HL-60 (cell line): ENCODE measurements around the gene GABRE.

Source experiments
- DNase-seq, 2 experiments: peaks; one replicate each; pipeline ENCODE4 v3.0.0-alpha.2; 2010 to 2020; ENCODE audit warnings: low read depth in 1 of 2, low spot score in 1 of 2
- H3K27ac ChIP-seq: fragments of 250-450 bp; sonication (Bioruptor Pico); replicated peaks from 2 replicates; pipeline ENCODE4 v1.5.1; 2020; ENCODE audit warnings: mild to moderate bottlenecking, moderate library complexity
- H3K27me3 ChIP-seq: fragments of 250-450 bp; sonication (Bioruptor Pico); 2 replicates; pipeline ENCODE4 v1.5.1; 2021; ENCODE audit warnings: mild to moderate bottlenecking, moderate library complexity; ENCODE audit not compliant: insufficient read depth, poor library complexity, severe bottlenecking
- H3K4me3 ChIP-seq: replicated peaks from 2 replicates; pipeline ENCODE4 v1.5.1; 2011; ENCODE audit warnings: mild to moderate bottlenecking, control low read depth, low read length; ENCODE audit not compliant: insufficient read depth
- GABPA ChIP-seq: IDR thresholded peaks from 2 replicates; pipeline ENCODE4 v1.6.1; 2012; ENCODE audit warnings: low read depth
- POLR2AphosphoS5 ChIP-seq: IDR thresholded peaks from 2 replicates; pipeline ENCODE4 v1.6.1; 2012; ENCODE audit warnings: low read depth
- SPI1 ChIP-seq: IDR thresholded peaks from 2 replicates; pipeline ENCODE4 v1.6.1; 2012; ENCODE audit warnings: low read depth, mild to moderate bottlenecking, borderline replicate concordance
- TF ChIP-seq, protein P1 (sequence below): IDR thresholded peaks from 2 replicates; pipeline ENCODE4 v1.6.1; 2012; ENCODE audit warnings: low read depth; ENCODE audit not compliant: insufficient replicate concordance
- TF ChIP-seq, protein P2 (sequence below): IDR thresholded peaks from one replicate; pipeline ENCODE4 v1.5.1; 2011; ENCODE audit warnings: low read length, control low read depth, inconsistent platforms; ENCODE audit not compliant: insufficient read depth

Gene GABRE

DNA sequence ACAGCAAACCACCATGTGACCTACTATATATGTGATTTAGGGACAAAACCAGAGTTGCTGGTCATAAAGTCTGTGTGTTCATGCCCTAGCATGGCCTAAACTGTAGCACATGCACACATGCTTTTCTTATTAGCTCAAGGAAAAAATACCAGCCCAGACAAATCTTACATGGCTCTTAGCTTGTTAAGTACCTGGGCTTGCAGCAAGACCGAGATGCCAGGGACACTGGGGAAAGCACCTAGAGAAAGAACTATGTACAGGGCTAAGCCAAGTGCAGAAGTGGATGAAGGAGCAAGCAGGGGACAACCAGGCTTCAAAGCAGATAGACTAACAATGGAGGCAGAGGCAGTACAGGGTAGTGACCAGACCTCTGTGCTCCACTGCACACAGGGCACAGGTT, 3.4 kb upstream of the GABRE start:
- Histone ChIP-seq H3K4me3 (no peak overlapping the region), H3K27ac (no peak overlapping the region), H3K27me3 (peaks cover 5% of the 10 kb centered on the region)
- TF ChIP-seq POLR2AphosphoS5 (no peak), SPI1 (no peak), GABPA (no peak)
- TF ChIP-seq, protein P1, sequence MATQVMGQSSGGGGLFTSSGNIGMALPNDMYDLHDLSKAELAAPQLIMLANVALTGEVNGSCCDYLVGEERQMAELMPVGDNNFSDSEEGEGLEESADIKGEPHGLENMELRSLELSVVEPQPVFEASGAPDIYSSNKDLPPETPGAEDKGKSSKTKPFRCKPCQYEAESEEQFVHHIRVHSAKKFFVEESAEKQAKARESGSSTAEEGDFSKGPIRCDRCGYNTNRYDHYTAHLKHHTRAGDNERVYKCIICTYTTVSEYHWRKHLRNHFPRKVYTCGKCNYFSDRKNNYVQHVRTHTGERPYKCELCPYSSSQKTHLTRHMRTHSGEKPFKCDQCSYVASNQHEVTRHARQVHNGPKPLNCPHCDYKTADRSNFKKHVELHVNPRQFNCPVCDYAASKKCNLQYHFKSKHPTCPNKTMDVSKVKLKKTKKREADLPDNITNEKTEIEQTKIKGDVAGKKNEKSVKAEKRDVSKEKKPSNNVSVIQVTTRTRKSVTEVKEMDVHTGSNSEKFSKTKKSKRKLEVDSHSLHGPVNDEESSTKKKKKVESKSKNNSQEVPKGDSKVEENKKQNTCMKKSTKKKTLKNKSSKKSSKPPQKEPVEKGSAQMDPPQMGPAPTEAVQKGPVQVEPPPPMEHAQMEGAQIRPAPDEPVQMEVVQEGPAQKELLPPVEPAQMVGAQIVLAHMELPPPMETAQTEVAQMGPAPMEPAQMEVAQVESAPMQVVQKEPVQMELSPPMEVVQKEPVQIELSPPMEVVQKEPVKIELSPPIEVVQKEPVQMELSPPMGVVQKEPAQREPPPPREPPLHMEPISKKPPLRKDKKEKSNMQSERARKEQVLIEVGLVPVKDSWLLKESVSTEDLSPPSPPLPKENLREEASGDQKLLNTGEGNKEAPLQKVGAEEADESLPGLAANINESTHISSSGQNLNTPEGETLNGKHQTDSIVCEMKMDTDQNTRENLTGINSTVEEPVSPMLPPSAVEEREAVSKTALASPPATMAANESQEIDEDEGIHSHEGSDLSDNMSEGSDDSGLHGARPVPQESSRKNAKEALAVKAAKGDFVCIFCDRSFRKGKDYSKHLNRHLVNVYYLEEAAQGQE, result no peak
- TF ChIP-seq, protein P2, sequence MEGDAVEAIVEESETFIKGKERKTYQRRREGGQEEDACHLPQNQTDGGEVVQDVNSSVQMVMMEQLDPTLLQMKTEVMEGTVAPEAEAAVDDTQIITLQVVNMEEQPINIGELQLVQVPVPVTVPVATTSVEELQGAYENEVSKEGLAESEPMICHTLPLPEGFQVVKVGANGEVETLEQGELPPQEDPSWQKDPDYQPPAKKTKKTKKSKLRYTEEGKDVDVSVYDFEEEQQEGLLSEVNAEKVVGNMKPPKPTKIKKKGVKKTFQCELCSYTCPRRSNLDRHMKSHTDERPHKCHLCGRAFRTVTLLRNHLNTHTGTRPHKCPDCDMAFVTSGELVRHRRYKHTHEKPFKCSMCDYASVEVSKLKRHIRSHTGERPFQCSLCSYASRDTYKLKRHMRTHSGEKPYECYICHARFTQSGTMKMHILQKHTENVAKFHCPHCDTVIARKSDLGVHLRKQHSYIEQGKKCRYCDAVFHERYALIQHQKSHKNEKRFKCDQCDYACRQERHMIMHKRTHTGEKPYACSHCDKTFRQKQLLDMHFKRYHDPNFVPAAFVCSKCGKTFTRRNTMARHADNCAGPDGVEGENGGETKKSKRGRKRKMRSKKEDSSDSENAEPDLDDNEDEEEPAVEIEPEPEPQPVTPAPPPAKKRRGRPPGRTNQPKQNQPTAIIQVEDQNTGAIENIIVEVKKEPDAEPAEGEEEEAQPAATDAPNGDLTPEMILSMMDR, result no peak
- no peak for DNase-seq

DNA sequence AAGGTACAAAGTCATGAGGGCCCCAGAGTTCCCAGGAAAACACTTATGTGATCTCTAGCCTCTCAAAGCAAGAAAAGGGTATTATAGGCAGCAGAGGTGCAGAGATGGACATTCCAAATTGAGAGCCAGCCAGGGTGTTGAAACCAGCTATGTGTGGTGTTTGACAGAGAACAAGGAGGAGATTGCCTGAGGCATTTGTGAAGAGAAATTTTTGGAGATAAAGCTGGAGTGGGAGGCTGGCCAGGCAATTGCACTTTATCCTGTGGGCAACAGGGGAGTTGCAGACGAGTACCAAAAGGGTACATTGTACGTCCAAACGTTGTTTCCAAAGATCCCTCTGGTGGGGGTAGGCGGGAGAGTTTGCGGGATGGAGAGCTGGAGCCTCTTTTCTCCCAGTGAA, 2.5 kb upstream of the GABRE start:
- no peak overlapping the region for H3K27ac ChIP-seq
- peaks cover 5% of the 10 kb centered on the region for H3K27me3 ChIP-seq
- TF ChIP-seq SPI1 (no peak), POLR2AphosphoS5 (no peak), GABPA (no peak)
- TF ChIP-seq, protein P2, result no peak
- TF ChIP-seq, protein P1, result no peak
- H3K4me3 ChIP-seq, result no peak overlapping the region
- no peak for DNase-seq

DNA sequence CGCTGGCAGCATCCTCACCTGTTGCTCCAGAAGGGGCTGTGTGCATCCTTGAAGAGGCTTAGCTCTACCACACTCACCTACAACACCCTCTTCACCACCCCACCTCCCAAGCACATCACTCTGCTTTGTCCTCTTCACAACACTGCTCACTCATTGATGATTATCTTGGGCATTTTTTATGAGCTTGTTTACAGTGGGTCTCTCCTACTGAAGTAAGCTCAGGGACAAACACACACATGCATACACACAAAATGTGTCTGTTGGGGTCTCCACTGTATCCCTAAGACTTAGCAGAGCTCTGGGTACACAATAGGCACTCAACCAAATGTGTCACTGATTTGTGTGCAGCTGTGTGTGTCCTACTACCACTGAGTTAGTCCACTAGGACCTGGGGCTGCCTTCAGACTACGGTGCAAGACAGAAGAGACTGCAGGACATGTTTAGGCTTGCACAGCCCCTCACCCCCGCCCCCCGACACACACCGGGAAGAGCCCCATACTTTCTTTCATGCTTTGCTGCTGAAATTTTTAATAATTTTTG, 1.3 kb upstream of the GABRE start:
- no peak for DNase-seq
- TF ChIP-seq SPI1, result no peak
- TF ChIP-seq, protein P1, result no peak
- TF ChIP-seq, protein P2, result no peak
- TF ChIP-seq POLR2AphosphoS5, result no peak
- no peak for TF ChIP-seq GABPA
- Histone ChIP-seq H3K27me3 (peaks cover 5% of the 10 kb centered on the region), H3K27ac (no peak overlapping the region), H3K4me3 (no peak overlapping the region)
